CD4-positive, alpha-beta memory T cell (primary cell): ENCODE measurements around the gene PSD2. TPM values are rescaled to one million over a fixed set of nuclear protein-coding genes. Genes with fewer than 3 reads are reported as not detected.
A peak's percentile ranks its signal among the peaks of the same experiment; 100 is the strongest.

Experiments
- CTCF ChIA-PET: fragments of 350-600 bp; sonication (Branson Sonifier 250); formaldehyde crosslinking; loops from one replicate; lab custom pipeline; 2021; ENCODE audit warnings: inconsistent platforms; ENCODE audit not compliant: partially characterized antibody; lab: Charles Lee
- POLR2A ChIA-PET: fragments of 350-600 bp; sonication (Branson Sonifier 250); formaldehyde crosslinking; loops from one replicate; lab custom pipeline; 2021; ENCODE audit not compliant: partially characterized antibody; lab: Charles Lee
- DNase-seq, 5 donors: peaks; one replicate each; pipeline versions ENCODE4 v3.0.0 to v3.0.0-alpha.2; 2020 to 2022; ENCODE audit warnings: mixed read lengths in 1 of 5
- H3K27ac ChIP-seq: one replicate; pipeline ENCODE4 v1.7.0; 2013; ENCODE audit warnings: low read depth, low read length
- H3K27me3 ChIP-seq: 2 replicates; pipeline ENCODE4 v1.7.0; 2013; ENCODE audit warnings: mild to moderate bottlenecking, low read length, moderate library complexity; ENCODE audit not compliant: insufficient read depth
- H3K36me3 ChIP-seq: 2 replicates; pipeline ENCODE4 v1.7.0; 2013; ENCODE audit warnings: mild to moderate bottlenecking, low read length, moderate library complexity; ENCODE audit not compliant: insufficient read depth
- H3K4me1 ChIP-seq: 2 replicates; pipeline ENCODE4 v1.7.0; 2013; ENCODE audit warnings: mild to moderate bottlenecking, low read length, moderate library complexity; ENCODE audit not compliant: insufficient read depth
- H3K4me3 ChIP-seq, 2 donors: one replicate each; pipeline ENCODE4 v1.7.0; 2013; ENCODE audit warnings: low read length in 2 of 2, mild to moderate bottlenecking in 1 of 2
- H3K9me3 ChIP-seq, 2 donors: one replicate each; pipeline ENCODE4 v1.7.0; 2013; ENCODE audit warnings: low read length in 2 of 2, control low read depth in 1 of 2; ENCODE audit not compliant: control insufficient read depth in 1 of 2
- H3K27ac Mint-ChIP-seq, 7 donors: one replicate each; pipeline ENCODE4 v1.8.0; 2020 to 2021; ENCODE audit warnings: mixed read lengths in 7 of 7, mild to moderate bottlenecking in 6 of 7, inconsistent platforms in 3 of 7, moderate library complexity in 3 of 7
- H3K27me3 Mint-ChIP-seq, 2 donors: one replicate each; pipeline ENCODE4 v1.8.0; 2020 to 2021; ENCODE audit warnings: mixed read lengths in 2 of 2
- H3K36me3 Mint-ChIP-seq, 2 donors: one replicate each; pipeline ENCODE4 v1.8.0; 2020 to 2021; ENCODE audit warnings: mixed read lengths in 2 of 2, inconsistent platforms in 1 of 2, mild to moderate bottlenecking in 1 of 2
- H3K4me1 Mint-ChIP-seq, 4 donors: one replicate each; pipeline ENCODE4 v1.8.0; 2020 to 2021; ENCODE audit warnings: mixed read lengths in 4 of 4, mild to moderate bottlenecking in 1 of 4
- H3K4me3 Mint-ChIP-seq, 8 donors: one replicate each; pipeline ENCODE4 v1.8.0; 2020 to 2021; ENCODE audit warnings: mixed read lengths in 8 of 8, mild to moderate bottlenecking in 7 of 8, moderate library complexity in 6 of 8, inconsistent platforms in 3 of 8
- H3K9me3 Mint-ChIP-seq, 8 donors: one replicate each; pipeline ENCODE4 v1.8.0; 2020 to 2021; ENCODE audit warnings: mixed read lengths in 8 of 8, mild to moderate bottlenecking in 5 of 8, inconsistent platforms in 3 of 8, moderate library complexity in 1 of 8
- intact Hi-C: fragments of 100-400 bp; cut with micrococcal nuclease; formaldehyde crosslinking; loops from one replicate; pipeline ENCODE4 v1.15.1; 2023
- polyA plus RNA-seq, 2 donors: library from polyadenylated mRNA; unstranded; fragments of 300-500 nt; fragmentation: Illumina TruSeq; gene quantifications; one replicate each; pipeline ENCODE4 v1.2.3, GENCODE V29; 2021
- total RNA-seq, 2 experiments: library from RNA; stranded (reverse); gene quantifications; one replicate each; pipeline ENCODE4 v1.2.3, GENCODE V29; 2021

The PSD2 gene
- total and polyA plus RNA-seq, 4 experiments from 2014 or later: not detected

- H3K4me1 Mint-ChIP-seq: no peaks in the 10 kb centered on the region
- H3K36me3 Mint-ChIP-seq: no peaks in the 10 kb centered on the region
- no peaks in the 10 kb centered on the region for H3K27me3 ChIP-seq
- peak overlapping the region in 1 of 8 donors; percentile 58 for H3K4me3 Mint-ChIP-seq
- no peak for DNase-seq
- no peaks in the 10 kb centered on the region for H3K9me3 ChIP-seq
- no peak overlapping the region for H3K4me3 ChIP-seq
- H3K9me3 Mint-ChIP-seq: peaks cover 0 to 9% (median 0%) of the 10 kb centered on the region in 8 donors
- H3K27me3 Mint-ChIP-seq: peaks cover 8 to 12% of the 10 kb centered on the region in 2 donors
- H3K36me3 ChIP-seq: no peaks in the 10 kb centered on the region
- no peaks in the 10 kb centered on the region for H3K4me1 ChIP-seq
- CTCF ChIA-PET: no interaction called here
- POLR2A ChIA-PET: no interaction called here
- no peak overlapping the region for H3K27ac ChIP-seq
- intact Hi-C loops: no loop called here
- H3K27ac Mint-ChIP-seq: no peak overlapping the region
Observed at GRCh38 chr5:139828207-139828895, 32.7 kb downstream of the PSD2 start.

- peaks cover 0 to 9% (median 0%) of the 10 kb centered on the region in 8 donors for H3K9me3 Mint-ChIP-seq
- no peak overlapping the region for H3K27ac Mint-ChIP-seq
- no peak overlapping the region for H3K4me3 Mint-ChIP-seq
- H3K9me3 ChIP-seq: no peaks in the 10 kb centered on the region
- no peaks in the 10 kb centered on the region for H3K4me1 Mint-ChIP-seq
- ChIA-PET POLR2A (no interaction called here), CTCF (no interaction called here)
- H3K27me3 Mint-ChIP-seq: peaks cover 10 to 15% of the 10 kb centered on the region in 2 donors
- H3K4me1 ChIP-seq: no peaks in the 10 kb centered on the region
- no peaks in the 10 kb centered on the region for H3K36me3 ChIP-seq
- H3K36me3 Mint-ChIP-seq: no peaks in the 10 kb centered on the region
- no peak overlapping the region for H3K4me3 ChIP-seq
- no peaks in the 10 kb centered on the region for H3K27me3 ChIP-seq
- H3K27ac ChIP-seq: no peak overlapping the region
- intact Hi-C loops: no loop called here
- no peak for DNase-seq
Observed at GRCh38 chr5:139829471-139829870, 33.9 kb downstream of the PSD2 start.

- CTCF ChIA-PET: no interaction called here
- Histone ChIP-seq H3K4me3 (no peak overlapping the region), H3K27ac (no peak overlapping the region), H3K27me3 (no peaks in the 10 kb centered on the region), H3K36me3 (no peaks in the 10 kb centered on the region), H3K9me3 (no peaks in the 10 kb centered on the region), H3K4me1 (no peaks in the 10 kb centered on the region)
- H3K36me3 Mint-ChIP-seq: no peaks in the 10 kb centered on the region
- intact Hi-C loops: no loop called here
- POLR2A ChIA-PET: no interaction called here
- H3K4me1 Mint-ChIP-seq: no peaks in the 10 kb centered on the region
- H3K27ac Mint-ChIP-seq: no peak overlapping the region
- H3K27me3 Mint-ChIP-seq: peaks cover 17 to 21% of the 10 kb centered on the region in 2 donors
- DNase-seq: no peak
- peaks cover 0 to 9% (median 0%) of the 10 kb centered on the region in 8 donors for H3K9me3 Mint-ChIP-seq
- no peak overlapping the region for H3K4me3 Mint-ChIP-seq
Observed at GRCh38 chr5:139831624-139832023, 36.0 kb downstream of the PSD2 start.

GRCh38 chr5:139833525-139833924 lies 37.9 kb downstream of the PSD2 start:
- no peak overlapping the region for H3K4me3 Mint-ChIP-seq
- Histone ChIP-seq H3K4me1 (no peaks in the 10 kb centered on the region), H3K4me3 (no peak overlapping the region), H3K36me3 (no peaks in the 10 kb centered on the region), H3K9me3 (no peaks in the 10 kb centered on the region), H3K27ac (no peak overlapping the region), H3K27me3 (no peaks in the 10 kb centered on the region)
- H3K27me3 Mint-ChIP-seq: peaks cover 17 to 22% of the 10 kb centered on the region in 2 donors
- ChIA-PET POLR2A (no interaction called here), CTCF (interaction anchor here (1.0 kb wide), 1 partner anchor 9 kb away, joined by 3 read pairs; no protein-coding TSS in a partner anchor)
- H3K27ac Mint-ChIP-seq: no peak overlapping the region
- DNase-seq: no peak
- H3K4me1 Mint-ChIP-seq: no peaks in the 10 kb centered on the region
- H3K36me3 Mint-ChIP-seq: no peaks in the 10 kb centered on the region
- intact Hi-C loops: no loop called here
- peaks cover 0 to 4% (median 0%) of the 10 kb centered on the region in 8 donors for H3K9me3 Mint-ChIP-seq

GRCh38 chr5:139835656-139836055 lies 40.0 kb downstream of the PSD2 start:
- H3K4me1 Mint-ChIP-seq: no peaks in the 10 kb centered on the region
- intact Hi-C loops: no loop called here
- CTCF ChIA-PET: no interaction called here
- no peaks in the 10 kb centered on the region for H3K36me3 ChIP-seq
- no peaks in the 10 kb centered on the region for H3K27me3 ChIP-seq
- DNase-seq: no peak
- H3K36me3 Mint-ChIP-seq: no peaks in the 10 kb centered on the region
- H3K9me3 ChIP-seq: no peaks in the 10 kb centered on the region
- POLR2A ChIA-PET: no interaction called here
- H3K4me1 ChIP-seq: no peaks in the 10 kb centered on the region
- H3K9me3 Mint-ChIP-seq: peaks cover 0 to 4% (median 0%) of the 10 kb centered on the region in 8 donors
- H3K4me3 ChIP-seq: no peak overlapping the region
- H3K27me3 Mint-ChIP-seq: peaks cover 11 to 24% of the 10 kb centered on the region in 2 donors
- no peak overlapping the region for H3K27ac Mint-ChIP-seq
- H3K4me3 Mint-ChIP-seq: no peak overlapping the region
- no peak overlapping the region for H3K27ac ChIP-seq

GRCh38 chr5:139836469-139837208 lies 41.0 kb downstream of the PSD2 start:
- H3K9me3 ChIP-seq: no peaks in the 10 kb centered on the region
- intact Hi-C loops: no loop called here
- no peaks in the 10 kb centered on the region for H3K27me3 ChIP-seq
- H3K27ac ChIP-seq: no peak overlapping the region
- H3K4me1 Mint-ChIP-seq: no peaks in the 10 kb centered on the region
- no peaks in the 10 kb centered on the region for H3K36me3 ChIP-seq
- ChIA-PET POLR2A (no interaction called here), CTCF (no interaction called here)
- H3K4me1 ChIP-seq: no peaks in the 10 kb centered on the region
- no peak overlapping the region for H3K4me3 ChIP-seq
- no peaks in the 10 kb centered on the region for H3K9me3 Mint-ChIP-seq
- H3K36me3 Mint-ChIP-seq: no peaks in the 10 kb centered on the region
- no peak overlapping the region for H3K4me3 Mint-ChIP-seq
- no peak overlapping the region for H3K27ac Mint-ChIP-seq
- no peak for DNase-seq
- H3K27me3 Mint-ChIP-seq: peaks cover 11 to 24% of the 10 kb centered on the region in 2 donors

GRCh38 chr5:139837711-139838380 lies 42.2 kb downstream of the PSD2 start:
- ChIA-PET CTCF (interaction anchor here (0.9 to 1.3 kb wide), 2 partner anchors 26 to 51 kb away, joined by 3 read pairs; no protein-coding TSS in a partner anchor), POLR2A (no interaction called here)
- Mint-ChIP-seq H3K4me3 (no peak overlapping the region), H3K27me3 (peaks cover 11 to 24% of the 10 kb centered on the region in 2 donors), H3K9me3 (no peaks in the 10 kb centered on the region), H3K4me1 (no peaks in the 10 kb centered on the region), H3K36me3 (no peaks in the 10 kb centered on the region), H3K27ac (no peak overlapping the region)
- H3K9me3 ChIP-seq: no peaks in the 10 kb centered on the region
- H3K4me3 ChIP-seq: no peak overlapping the region
- no peak for DNase-seq
- H3K36me3 ChIP-seq: no peaks in the 10 kb centered on the region
- H3K27ac ChIP-seq: no peak overlapping the region
- intact Hi-C loops: no loop called here
- no peaks in the 10 kb centered on the region for H3K27me3 ChIP-seq
- no peaks in the 10 kb centered on the region for H3K4me1 ChIP-seq
